ENCODE results near the gene STAP1. TPM values are rescaled to one million over a fixed set of nuclear protein-coding genes. Genes with fewer than 3 reads are reported as not detected.

Gene STAP1
- total and polyA plus RNA-seq, 10 of the 15 experiments (the other 5 are each of a cell fraction or from before 2014, with no cell fraction given): 4.6 to 19.4 (median 9.4) TPM

- no peaks in the 10 kb centered on the region for H3K36me3 ChIP-seq (ENCODE audit: control insufficient read depth in 2 of 2, insufficient read depth in 2 of 2, low read length in 1 of 2)
- H3K4me3 ChIP-seq: no peak overlapping the region
- POLR2A ChIA-PET: interaction anchor here (0.6 to 0.9 kb wide), 4 partner anchors 15 to 544 kb away, joined by 3 to 5 read pairs (median 4); no protein-coding TSS in a partner anchor
- BruUV-seq (replicated peaks): no TSS peak
- SMC1A ChIA-PET (ENCODE audit: uncharacterized antibody, unreplicated experiment): interaction anchor here (0.9 to 6.7 kb wide), 6 partner anchors 12 to 356 kb away, joined by 3 to 33 read pairs (median 4); partner anchors contain the start of gene UBA6
- H3K9me3 ChIP-seq (replicated peaks; ENCODE audit: control insufficient read depth, insufficient read depth, low read length): no peaks in the 10 kb centered on the region
- RAD21 ChIA-PET (ENCODE audit: unreplicated experiment): interaction anchor here (0.7 to 1.4 kb wide), 4 partner anchors 12 to 357 kb away, joined by 3 to 6 read pairs (median 3); no protein-coding TSS in a partner anchor
- H2AFZ ChIP-seq (ENCODE audit: control insufficient read depth, low read depth, low read length): no peak overlapping the region
- peaks cover 4% of the 10 kb centered on the region; the same call in 1 of the 2 replicates for H3K4me1 ChIP-seq (ENCODE audit: control insufficient read depth, insufficient read depth, low read length)
- H3K4me2 ChIP-seq (ENCODE audit: control insufficient read depth, insufficient read depth): no peak overlapping the region
- H3K79me2 ChIP-seq (ENCODE audit: control insufficient read depth, insufficient read depth, low read length): no peaks in the 10 kb centered on the region; the same call in 1 of the 2 replicates
- intact Hi-C loops (cut with micrococcal nuclease; ENCODE audit: unreplicated experiment): no loop called here
- no peak for ATAC-seq
- in situ Hi-C loops (cut with MboI): no loop called here
- no peaks in the 10 kb centered on the region for H3K27me3 ChIP-seq (replicated peaks in 1 of 2; ENCODE audit: control insufficient read depth in 2 of 2, insufficient read depth in 2 of 2, low read length in 1 of 2)
- no peak for TF ChIP-seq KLF5 (IDR thresholded peaks at IDR 0.05; ENCODE audit: partially characterized antibody)
- no peak for DNase-seq (ENCODE audit: low read depth, low spot score)
- CTCF ChIA-PET: interaction anchor here (0.6 to 7.3 kb wide), 3 partner anchors 12 to 191 kb away, joined by 3 to 60 read pairs (median 3); no protein-coding TSS in a partner anchor
- no peak for FAIRE-seq
- WGBS (ENCODE audit: insufficient coverage, insufficient replicate concordance, low lambda C conversion rate, missing lambda C conversion rate): 63% methylated on average over 3 of the region's 3 CpGs
- H4K20me1 ChIP-seq (ENCODE audit: control insufficient read depth, insufficient read depth): no peaks in the 10 kb centered on the region
- no peak overlapping the region for H3K27ac ChIP-seq (ENCODE audit: control insufficient read depth, insufficient read depth)
- H3K9ac ChIP-seq (ENCODE audit: control insufficient read depth, insufficient read depth, low read length): no peak overlapping the region
These were observed 3.1 kb upstream of the STAP1 start for GRCh38 chr4:67555447-67555846.

DNA sequence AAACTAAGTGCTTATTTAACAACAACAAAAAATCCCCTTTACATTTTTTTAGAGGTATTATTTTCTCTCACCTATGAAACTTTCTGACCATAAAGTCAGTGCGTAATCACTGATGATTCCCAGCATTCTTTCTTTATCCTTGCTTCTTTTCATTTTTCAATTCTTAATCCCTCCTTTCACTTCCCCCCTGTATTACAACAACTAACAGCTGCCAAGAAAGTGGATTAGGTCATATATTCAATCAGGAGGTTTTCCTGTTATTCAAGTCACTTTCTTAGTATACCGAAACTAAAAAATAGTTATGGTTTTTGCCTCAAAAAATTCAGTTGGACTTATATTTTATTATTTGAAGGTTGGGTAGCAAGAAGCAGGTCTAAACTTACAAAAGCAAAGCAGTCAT, 2.1 kb upstream of the STAP1 start:
- H4K20me1 ChIP-seq (ENCODE audit: control insufficient read depth, insufficient read depth): no peaks in the 10 kb centered on the region
- ChIA-PET CTCF (interaction anchor here (1.0 to 2.4 kb wide), 5 partner anchors 10 to 355 kb away, joined by 3 to 10 read pairs (median 5); no protein-coding TSS in a partner anchor), POLR2A (interaction anchor here (0.9 kb wide), 2 partner anchors 12 to 14 kb away, joined by 3 read pairs; no protein-coding TSS in a partner anchor), RAD21 (ENCODE audit: unreplicated experiment) (interaction anchor here (1.1 to 1.6 kb wide), 4 partner anchors 12 to 97 kb away, joined by 3 to 6 read pairs (median 4); no protein-coding TSS in a partner anchor), SMC1A (ENCODE audit: uncharacterized antibody, unreplicated experiment) (interaction anchor here (0.8 to 5.6 kb wide), 9 partner anchors 11 to 355 kb away, joined by 3 to 51 read pairs (median 5); partner anchors contain the start of gene CENPC)
- H3K9ac ChIP-seq (ENCODE audit: control insufficient read depth, insufficient read depth, low read length): no peak overlapping the region
- DNase-seq (ENCODE audit: low read depth, low spot score) (no peak), FAIRE-seq (no peak), ATAC-seq (no peak)
- H3K79me2 ChIP-seq (ENCODE audit: control insufficient read depth, insufficient read depth, low read length): no peaks in the 10 kb centered on the region; the same call in 1 of the 2 replicates
- BruUV-seq (replicated peaks): no TSS peak
- H3K36me3 ChIP-seq (ENCODE audit: control insufficient read depth in 2 of 2, insufficient read depth in 2 of 2, low read length in 1 of 2): no peaks in the 10 kb centered on the region
- H3K4me1 ChIP-seq (ENCODE audit: control insufficient read depth, insufficient read depth, low read length): no peaks in the 10 kb centered on the region
- intact Hi-C loops (cut with micrococcal nuclease; ENCODE audit: unreplicated experiment): no loop called here
- no peak overlapping the region for H3K4me2 ChIP-seq (ENCODE audit: control insufficient read depth, insufficient read depth)
- no peak; the same call in 1 of the 2 replicates for TF ChIP-seq JUNB (IDR thresholded peaks at IDR 0.05)
- TF ChIP-seq FOXK2 (IDR thresholded peaks at IDR 0.05): no peak
- no peak for TF ChIP-seq CBFB (IDR thresholded peaks at IDR 0.05; ENCODE audit: low read depth)
- no peak for TF ChIP-seq HDAC6 (IDR thresholded peaks at IDR 0.05; ENCODE audit: unreplicated experiment)
- TF ChIP-seq FOXM1 (IDR thresholded peaks at IDR 0.05; ENCODE audit: low read depth, low read length): no peak
- TF ChIP-seq MTA3 (IDR thresholded peaks at IDR 0.05; ENCODE audit: borderline replicate concordance, low read length): no peak
- TF ChIP-seq POLR2AphosphoS5 (IDR thresholded peaks at IDR 0.05; ENCODE audit: low read length): no peak
- no peak for TF ChIP-seq RELA (IDR thresholded peaks at IDR 0.05; ENCODE audit: borderline replicate concordance, partially characterized antibody)
- no peak overlapping the region for H3K27ac ChIP-seq (ENCODE audit: control insufficient read depth, insufficient read depth)
- H2AFZ ChIP-seq (ENCODE audit: control insufficient read depth, low read depth, low read length): no peak overlapping the region
- in situ Hi-C loops (cut with MboI): no loop called here
- H3K4me3 ChIP-seq: no peak overlapping the region
- H3K27me3 ChIP-seq (replicated peaks in 1 of 2; ENCODE audit: control insufficient read depth in 2 of 2, insufficient read depth in 2 of 2, low read length in 1 of 2): no peaks in the 10 kb centered on the region
- H3K9me3 ChIP-seq (replicated peaks; ENCODE audit: control insufficient read depth, insufficient read depth, low read length): no peaks in the 10 kb centered on the region
- 46% methylated on average over 2 of the region's 2 CpGs for WGBS (ENCODE audit: insufficient coverage, insufficient replicate concordance, low lambda C conversion rate, missing lambda C conversion rate)

Measured in GM12878 (cell line).